Stimulated activated CD8-positive, alpha-beta memory T cell treated with anti-CD3 and anti-CD28 coated beads, Interleukin-4, amount 100 ng/mL, for 24 hours (primary cell): ENCODE results near the gene TMEM184B.
"Not testable (repeated sequence)": the region's sequence is repeated elsewhere in the genome, so short reads cannot be mapped to it uniquely, and the experiment has no call there.

Experiments used
- DNase-seq: peaks from one replicate; pipeline ENCODE4 v3.0.0-alpha.2; 2020; ENCODE audit warnings: low read depth

The TMEM184B gene

GRCh38 chr22:38203855-38204514 is 68.8 kb downstream of the TMEM184B start:
- DNase-seq: no peak

- no peak for DNase-seq
These were observed 69.6 kb downstream of the TMEM184B start for GRCh38 chr22:38203090-38203810.

GRCh38 chr22:38202437-38203089 is 70.2 kb downstream of the TMEM184B start:
- peak; percentile 38 for DNase-seq

GRCh38 chr22:38201711-38202436 is 70.9 kb downstream of the TMEM184B start, which contains the start of gene MAFF:
Gene MAFF, plus strand, starts transcription at chr22:38201994. Its CDS starts 11,860 bp downstream, at chr22:38213854.
- DNase-seq: peak; percentile 87

- no peak for DNase-seq
These were observed 71.5 kb downstream of the TMEM184B start for GRCh38 chr22:38201371-38201710.

- no peak for DNase-seq
These were observed 72.8 kb downstream of the TMEM184B start for GRCh38 chr22:38199826-38200559.

GRCh38 chr22:38196791-38197419 is 75.9 kb downstream of the TMEM184B start:
- DNase-seq: no peak

GRCh38 chr22:38193580-38193979 is 79.2 kb downstream of the TMEM184B start:
- DNase-seq: no peak

- DNase-seq: no peak
These were observed 80.3 kb downstream of the TMEM184B start for GRCh38 chr22:38192475-38192863.

- DNase-seq: no peak
These were observed 80.9 kb downstream of the TMEM184B start for GRCh38 chr22:38191731-38192474.

GRCh38 chr22:38191055-38191454 is 81.8 kb downstream of the TMEM184B start:
- DNase-seq: no peak

GRCh38 chr22:38190581-38190980 is 82.2 kb downstream of the TMEM184B start:
- DNase-seq: no peak

GRCh38 chr22:38189104-38189503 is 83.7 kb downstream of the TMEM184B start:
- DNase-seq: no peak

- DNase-seq: no peak
These were observed 85.2 kb downstream of the TMEM184B start for GRCh38 chr22:38187413-38188212.

- no peak for DNase-seq
These were observed 86.4 kb downstream of the TMEM184B start for GRCh38 chr22:38186429-38186828.

GRCh38 chr22:38184788-38185187 is 88.0 kb downstream of the TMEM184B start:
- DNase-seq: no peak

- DNase-seq: peak; percentile 96
These were observed 91.2 kb downstream of the TMEM184B start, which contains the start of gene PLA2G6 for GRCh38 chr22:38181453-38182200. Gene PLA2G6, minus strand, starts transcription at chr22:38181830. Its CDS starts 12,404 bp downstream, at chr22:38169426.

- DNase-seq: no peak
These were observed 91.9 kb downstream of the TMEM184B start for GRCh38 chr22:38180841-38181452.

- not testable (repeated sequence) for DNase-seq
These were observed 94.2 kb downstream of the TMEM184B start for GRCh38 chr22:38178605-38178937.
